Measurements from ENCODE around the gene YTHDC2. TPM values are rescaled to one million over a fixed set of nuclear protein-coding genes. Genes with fewer than 3 reads are reported as not detected.

Gene YTHDC2
- total RNA-seq, 2 experiments from 2014 or later: 40.3 to 60.1 TPM

DNA sequence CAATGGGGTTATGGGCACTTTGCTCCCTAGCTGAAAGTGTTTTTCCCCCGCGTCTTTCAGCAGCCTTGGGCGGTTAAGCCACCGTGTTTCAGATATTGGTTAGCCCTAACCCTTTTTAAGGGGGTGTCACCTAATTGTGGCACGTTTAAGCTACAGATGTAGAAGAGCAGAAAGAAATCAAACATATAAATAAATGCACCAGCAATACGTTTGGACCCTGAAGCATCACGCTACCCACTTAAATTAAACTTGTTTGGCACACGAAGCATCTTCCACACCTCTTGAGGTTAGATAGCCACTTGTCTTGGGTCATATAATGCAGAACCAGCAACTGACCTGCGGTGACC lies 768 bp downstream of the YTHDC2 start:
- Histone ChIP-seq H3K9me2 (ENCODE audit: insufficient read depth, low read length) (no peaks in the 10 kb centered on the region), H4K20me1 (ENCODE audit: insufficient read depth, low read length) (0 out of 2 replicates have a peak, but pooled peaks cover 4% of the 10 kb centered on the region), H3K27ac (ENCODE audit: low read depth, low read length, poor library complexity, severe bottlenecking) (peak overlapping the region; percentile 37), H3K36me3 (ENCODE audit: insufficient read depth, low read length) (peaks cover 40% of the 10 kb centered on the region), H2AFZ (ENCODE audit: low read length) (peak overlapping the region; percentile 89; the same call in 1 of the 2 replicates), H3K4me2 (ENCODE audit: low read length) (peak overlapping the region; percentile 99), H3K9me3 (ENCODE audit: low read length) (peaks cover 8% of the 10 kb centered on the region; the same call in 1 of the 2 replicates), H3K4me1 (ENCODE audit: insufficient read depth, low read length, poor library complexity, severe bottlenecking) (peaks cover 23% of the 10 kb centered on the region), H3K4me3 (ENCODE audit: low read depth, low read length, poor library complexity, severe bottlenecking) (peak overlapping the region; percentile 79), H3K79me2 (ENCODE audit: insufficient read depth, low read depth, low read length) (peaks cover 55% of the 10 kb centered on the region)
- ChIA-PET POLR2A (interaction anchor here (1.0 to 2.3 kb wide), 7 partner anchors 9 to 539 kb away, joined by 3 to 20 read pairs (median 3); no protein-coding TSS in a partner anchor), CTCF (ENCODE audit: unreplicated experiment) (interaction anchor here (1.1 kb wide), 1 partner anchor 11 kb away, joined by 4 read pairs; no protein-coding TSS in a partner anchor)
- TF ChIP-seq, protein P1, sequence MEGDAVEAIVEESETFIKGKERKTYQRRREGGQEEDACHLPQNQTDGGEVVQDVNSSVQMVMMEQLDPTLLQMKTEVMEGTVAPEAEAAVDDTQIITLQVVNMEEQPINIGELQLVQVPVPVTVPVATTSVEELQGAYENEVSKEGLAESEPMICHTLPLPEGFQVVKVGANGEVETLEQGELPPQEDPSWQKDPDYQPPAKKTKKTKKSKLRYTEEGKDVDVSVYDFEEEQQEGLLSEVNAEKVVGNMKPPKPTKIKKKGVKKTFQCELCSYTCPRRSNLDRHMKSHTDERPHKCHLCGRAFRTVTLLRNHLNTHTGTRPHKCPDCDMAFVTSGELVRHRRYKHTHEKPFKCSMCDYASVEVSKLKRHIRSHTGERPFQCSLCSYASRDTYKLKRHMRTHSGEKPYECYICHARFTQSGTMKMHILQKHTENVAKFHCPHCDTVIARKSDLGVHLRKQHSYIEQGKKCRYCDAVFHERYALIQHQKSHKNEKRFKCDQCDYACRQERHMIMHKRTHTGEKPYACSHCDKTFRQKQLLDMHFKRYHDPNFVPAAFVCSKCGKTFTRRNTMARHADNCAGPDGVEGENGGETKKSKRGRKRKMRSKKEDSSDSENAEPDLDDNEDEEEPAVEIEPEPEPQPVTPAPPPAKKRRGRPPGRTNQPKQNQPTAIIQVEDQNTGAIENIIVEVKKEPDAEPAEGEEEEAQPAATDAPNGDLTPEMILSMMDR (conservative IDR thresholded peaks at IDR 0.05; ENCODE audit: low read length): no peak
- no peak for TF ChIP-seq EZH2phosphoT487 (IDR thresholded peaks at IDR 0.05; ENCODE audit: borderline replicate concordance, low read depth, low read length)
- intact Hi-C loops (cut with micrococcal nuclease; ENCODE audit: unreplicated experiment): loop anchor here (5.0 kb wide), 1 partner anchor 467 kb away; no protein-coding TSS in a partner anchor
- BruUV-seq (replicated peaks): no TSS peak
- no peak for DNase-seq (ENCODE audit: low spot score)

DNA sequence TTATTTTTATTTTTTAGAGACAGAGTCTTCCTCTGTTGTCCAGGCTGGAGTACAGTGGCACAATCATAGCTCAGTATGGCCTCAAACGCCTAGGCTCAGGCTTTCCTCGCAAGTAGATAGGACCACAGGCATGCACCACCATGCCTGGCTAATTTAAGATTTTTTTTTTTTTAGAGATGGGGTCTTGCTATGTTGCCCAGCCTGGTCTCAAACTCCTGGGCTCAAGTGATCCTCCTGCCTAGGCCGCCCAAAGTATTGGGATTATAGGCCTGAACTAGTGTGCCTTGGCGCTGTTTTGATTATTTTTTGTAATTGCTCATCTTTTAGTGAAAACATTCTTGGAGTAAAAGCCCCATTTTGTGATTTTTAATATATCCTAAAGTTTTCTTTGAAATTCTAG lies 5.4 kb downstream of the YTHDC2 start:
- Histone ChIP-seq H4K20me1 (ENCODE audit: insufficient read depth, low read length) (0 out of 2 replicates have a peak, but pooled peaks cover 4% of the 10 kb centered on the region), H3K36me3 (ENCODE audit: insufficient read depth, low read length) (peaks cover 59% of the 10 kb centered on the region), H3K4me1 (ENCODE audit: insufficient read depth, low read length, poor library complexity, severe bottlenecking) (peaks cover 52% of the 10 kb centered on the region), H3K79me2 (ENCODE audit: insufficient read depth, low read depth, low read length) (peaks cover 96% of the 10 kb centered on the region), H3K4me3 (ENCODE audit: low read depth, low read length, poor library complexity, severe bottlenecking) (no peak overlapping the region), H3K9me2 (ENCODE audit: insufficient read depth, low read length) (no peaks in the 10 kb centered on the region), H3K27ac (ENCODE audit: low read depth, low read length, poor library complexity, severe bottlenecking) (no peak overlapping the region), H3K9me3 (ENCODE audit: low read length) (peaks cover 4% of the 10 kb centered on the region; the same call in 1 of the 2 replicates), H3K4me2 (ENCODE audit: low read length) (no peak overlapping the region), H2AFZ (ENCODE audit: low read length) (no peak overlapping the region)
- POLR2A ChIA-PET: interaction anchor here (0.7 kb wide), 1 partner anchor 121 kb away, joined by 3 read pairs; no protein-coding TSS in a partner anchor
- intact Hi-C loops (cut with micrococcal nuclease; ENCODE audit: unreplicated experiment): no loop called here
- no TSS peak for BruUV-seq (replicated peaks)
- no peak for DNase-seq (ENCODE audit: low spot score)
- TF ChIP-seq EZH2phosphoT487 (IDR thresholded peaks at IDR 0.05; ENCODE audit: borderline replicate concordance, low read depth, low read length): no peak
- TF ChIP-seq, protein P1 (conservative IDR thresholded peaks at IDR 0.05; ENCODE audit: low read length): no peak
- CTCF ChIA-PET (ENCODE audit: unreplicated experiment): no interaction called here

DNA sequence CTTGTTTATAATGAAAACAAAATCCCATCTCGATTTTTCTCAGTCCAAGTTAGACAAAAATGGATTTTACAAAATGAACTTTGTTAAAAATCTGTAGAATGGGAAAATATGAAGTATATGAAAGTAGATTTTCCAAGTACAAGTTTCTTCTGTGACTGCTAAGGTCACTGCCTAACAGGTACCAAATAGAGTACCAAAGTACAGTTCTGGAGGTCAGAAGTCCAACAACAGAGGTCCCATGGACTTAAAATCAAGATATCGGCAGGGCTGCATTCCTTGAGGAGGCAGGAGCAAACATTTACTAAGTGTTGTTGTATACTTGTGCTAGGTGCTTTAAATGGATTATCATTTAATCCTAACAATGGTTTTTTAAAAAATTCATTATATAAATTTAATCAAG lies 5.9 kb downstream of the YTHDC2 start:
- Histone ChIP-seq H3K4me3 (ENCODE audit: low read depth, low read length, poor library complexity, severe bottlenecking) (no peak overlapping the region), H4K20me1 (ENCODE audit: insufficient read depth, low read length) (0 out of 2 replicates have a peak, but pooled peaks cover 3% of the 10 kb centered on the region), H3K9me2 (ENCODE audit: insufficient read depth, low read length) (no peaks in the 10 kb centered on the region), H3K79me2 (ENCODE audit: insufficient read depth, low read depth, low read length) (peaks cover 97% of the 10 kb centered on the region), H3K36me3 (ENCODE audit: insufficient read depth, low read length) (peaks cover 59% of the 10 kb centered on the region), H2AFZ (ENCODE audit: low read length) (no peak overlapping the region), H3K4me2 (ENCODE audit: low read length) (no peak overlapping the region; the same call in 1 of the 2 replicates), H3K4me1 (ENCODE audit: insufficient read depth, low read length, poor library complexity, severe bottlenecking) (peaks cover 57% of the 10 kb centered on the region), H3K9me3 (ENCODE audit: low read length) (peaks cover 4% of the 10 kb centered on the region; the same call in 1 of the 2 replicates), H3K27ac (ENCODE audit: low read depth, low read length, poor library complexity, severe bottlenecking) (no peak overlapping the region)
- no TSS peak for BruUV-seq (replicated peaks)
- DNase-seq (ENCODE audit: low spot score): no peak
- ChIA-PET CTCF (ENCODE audit: unreplicated experiment) (no interaction called here), POLR2A (no interaction called here)
- no peak for TF ChIP-seq EZH2phosphoT487 (IDR thresholded peaks at IDR 0.05; ENCODE audit: borderline replicate concordance, low read depth, low read length)
- TF ChIP-seq, protein P1 (conservative IDR thresholded peaks at IDR 0.05; ENCODE audit: low read length): no peak
- intact Hi-C loops (cut with micrococcal nuclease; ENCODE audit: unreplicated experiment): no loop called here
